ENCODE measurements around the gene NUCB2.
A peak's percentile ranks its signal among the peaks of the same experiment; 100 is the strongest.
"Not testable (repeated sequence)": the region's sequence is repeated elsewhere in the genome, so short reads cannot be mapped to it uniquely, and the experiment has no call there.

The NUCB2 gene

DNA sequence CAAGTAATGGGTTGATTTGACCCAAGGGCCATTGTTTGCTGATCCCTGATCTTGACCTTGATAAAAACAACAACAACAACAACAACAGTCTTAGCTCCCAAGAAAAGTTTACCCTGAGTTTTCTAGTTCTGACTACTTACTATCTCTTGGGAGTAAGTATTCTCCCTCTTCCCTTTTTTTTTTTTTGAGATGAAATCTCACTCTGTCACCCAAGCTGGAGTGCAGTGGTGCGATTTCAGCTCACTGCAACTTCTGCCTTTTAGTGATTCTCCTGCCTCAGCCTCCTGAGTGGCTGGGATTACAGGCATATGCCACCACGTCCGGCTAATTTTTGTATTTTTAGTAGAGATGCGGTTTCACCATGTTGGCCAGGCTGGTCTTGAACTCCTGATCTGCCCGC is 8.0 kb upstream of the NUCB2 start:
- not testable (repeated sequence) for DNase-seq (ENCODE audit: low read depth in 2 of 2)

DNA sequence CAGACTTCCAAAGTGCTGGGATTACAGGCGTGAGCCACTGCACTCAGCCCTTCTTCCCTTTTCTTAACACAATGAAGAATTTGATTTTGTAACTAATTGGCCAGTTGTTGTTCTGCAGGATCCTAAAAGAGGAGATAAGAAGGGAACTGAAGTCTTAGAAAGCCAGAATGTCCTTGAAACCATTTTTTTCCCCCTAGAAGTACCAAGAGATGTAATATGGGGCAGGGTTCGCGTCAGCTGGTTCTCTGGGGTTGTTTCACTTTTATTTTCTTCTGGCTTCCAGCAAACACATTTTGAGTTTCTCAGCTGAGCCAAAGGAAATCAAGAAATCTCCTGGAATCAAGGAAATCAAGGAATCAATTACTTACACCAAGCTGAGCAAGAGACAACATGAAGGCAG is 7.6 kb upstream of the NUCB2 start:
- no peak for DNase-seq (ENCODE audit: low read depth in 2 of 2)

- no peak for DNase-seq (ENCODE audit: low read depth in 2 of 2)
Observed at GRCh38 chr11:17272801-17273200, 3.7 kb upstream of the NUCB2 start.

GRCh38 chr11:17273211-17273610 is 3.3 kb upstream of the NUCB2 start:
- no peak for DNase-seq (ENCODE audit: low read depth in 2 of 2)

- DNase-seq (ENCODE audit: low read depth in 2 of 2): no peak
Observed at GRCh38 chr11:17273668-17274282, 2.8 kb upstream of the NUCB2 start.

GRCh38 chr11:17275400-17276235 is 921 bp upstream of the NUCB2 start:
- no peak for DNase-seq (ENCODE audit: low read depth in 2 of 2)

- peak; percentile 15 to 24 for DNase-seq (ENCODE audit: low read depth in 2 of 2)
Observed at GRCh38 chr11:17277024-17277584, 565 bp downstream of the NUCB2 start.

GRCh38 chr11:17280494-17281127 is 4.1 kb downstream of the NUCB2 start:
- DNase-seq (ENCODE audit: low read depth in 2 of 2): no peak

DNA sequence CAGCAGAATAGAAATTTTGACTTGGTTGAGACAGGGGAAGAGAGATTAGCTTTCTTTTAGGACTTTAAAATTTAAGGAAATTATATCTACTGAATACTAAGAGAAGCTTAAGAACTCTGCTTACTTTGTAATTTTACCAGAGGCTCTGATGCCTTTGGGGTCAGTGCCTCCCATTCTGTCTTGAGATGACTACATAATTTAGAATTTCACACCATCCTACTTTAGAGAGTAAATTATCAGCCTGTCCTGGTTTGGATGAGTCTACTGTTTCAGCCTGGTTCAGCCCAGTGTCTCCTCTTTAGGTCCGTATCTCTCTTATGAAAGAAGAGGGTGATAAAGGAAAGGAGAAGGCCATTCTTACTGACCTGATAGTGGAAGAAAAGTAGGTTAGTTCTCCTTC is 9.8 kb downstream of the NUCB2 start:
- DNase-seq (ENCODE audit: low read depth in 2 of 2): no peak

DNA sequence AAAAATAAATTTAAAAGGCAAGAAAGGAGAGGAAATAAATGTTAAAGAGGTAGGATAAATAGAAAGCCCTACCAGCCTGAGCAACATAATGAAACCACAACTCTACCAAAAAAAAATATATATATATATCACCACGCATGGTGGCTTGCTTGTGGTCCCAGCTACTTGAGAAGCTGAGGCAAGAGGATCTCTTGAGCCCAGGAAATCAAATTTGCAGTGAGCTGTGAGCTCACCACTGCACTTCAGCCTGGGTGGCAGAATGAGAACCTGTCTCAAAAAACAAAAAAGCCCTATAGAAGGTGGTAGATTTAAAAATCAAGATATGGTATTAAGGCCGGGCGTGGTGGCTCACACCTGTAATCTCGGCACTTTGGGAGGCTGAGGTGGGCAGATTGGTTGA is 10.5 kb downstream of the NUCB2 start:
- DNase-seq (ENCODE audit: low read depth in 2 of 2): no peak

- no peak for DNase-seq (ENCODE audit: low read depth in 2 of 2)
Observed at GRCh38 chr11:17291710-17292109, 15.2 kb downstream of the NUCB2 start.

DNA sequence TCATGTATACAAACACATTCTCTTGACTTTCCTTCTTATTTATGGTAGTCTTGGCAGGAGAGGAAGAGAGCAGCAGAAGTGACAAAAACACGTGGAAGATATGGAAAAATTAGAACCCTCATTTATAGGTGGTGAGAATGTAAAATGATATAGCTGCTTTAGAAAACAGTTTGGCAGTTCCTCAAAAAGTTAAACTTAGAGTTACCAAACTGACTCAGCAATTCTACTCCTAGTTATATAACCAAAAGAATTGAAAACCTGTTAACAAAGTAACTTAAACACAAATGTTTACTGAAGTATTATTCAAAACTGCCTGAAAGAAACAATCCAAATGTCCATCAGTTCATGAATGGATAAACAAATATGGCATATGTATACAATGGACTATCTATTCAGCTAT is 16.8 kb downstream of the NUCB2 start:
- DNase-seq (ENCODE audit: low read depth in 2 of 2): no peak

GRCh38 chr11:17294033-17294432 is 17.5 kb downstream of the NUCB2 start:
- DNase-seq (ENCODE audit: low read depth in 2 of 2): no peak

- no peak for DNase-seq (ENCODE audit: low read depth in 2 of 2)
Observed at GRCh38 chr11:17296852-17297559, 20.5 kb downstream of the NUCB2 start.

GRCh38 chr11:17298302-17298701 is 21.8 kb downstream of the NUCB2 start:
- DNase-seq (ENCODE audit: low read depth in 2 of 2): peak in 1 of 2 experiments; percentile 48

GRCh38 chr11:17300372-17300771 is 23.8 kb downstream of the NUCB2 start:
- no peak for DNase-seq (ENCODE audit: low read depth in 2 of 2)

DNA sequence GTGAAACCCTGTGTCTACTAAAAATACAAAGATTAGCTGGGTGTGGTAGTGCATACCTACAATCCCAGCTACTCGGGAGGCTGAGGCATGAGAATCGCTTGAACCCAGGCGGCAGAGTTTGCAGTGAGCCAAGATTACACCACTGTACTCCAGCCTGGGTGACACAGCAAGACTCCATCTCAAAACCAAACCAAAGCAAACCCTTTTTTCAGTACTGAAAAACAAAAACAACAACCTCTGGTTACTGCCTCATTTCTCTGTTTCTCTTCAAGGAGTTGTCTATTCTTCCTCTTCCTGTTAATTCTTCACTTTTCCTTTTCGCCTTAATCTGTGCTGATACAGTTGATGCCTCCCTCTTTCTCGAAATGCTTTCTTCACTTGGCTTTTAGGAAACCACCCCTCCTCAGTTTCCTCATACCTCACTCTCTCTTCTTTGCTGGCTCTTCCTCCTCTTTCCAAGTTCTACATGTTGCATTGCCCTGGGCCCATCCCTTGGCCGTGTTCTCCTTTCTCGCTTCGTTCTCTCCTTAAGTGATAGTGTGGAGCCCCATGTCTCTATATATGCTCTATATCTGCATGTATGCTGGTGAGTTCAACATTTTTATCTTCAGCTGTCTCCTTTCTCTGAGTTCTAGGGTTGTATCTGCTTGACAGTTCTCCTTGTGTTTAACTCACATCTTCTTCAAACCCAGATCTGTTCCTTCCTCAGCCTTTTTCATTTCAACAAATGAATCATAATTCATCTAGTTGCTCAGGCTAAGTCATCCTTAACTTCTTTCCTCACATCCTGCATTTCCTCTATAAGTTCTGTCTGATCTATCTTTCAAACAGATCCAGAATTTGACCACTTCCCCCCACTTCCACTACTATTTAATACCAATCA is 37.1 kb downstream of the NUCB2 start:
- DNase-seq (ENCODE audit: low read depth in 2 of 2): no peak

DNA sequence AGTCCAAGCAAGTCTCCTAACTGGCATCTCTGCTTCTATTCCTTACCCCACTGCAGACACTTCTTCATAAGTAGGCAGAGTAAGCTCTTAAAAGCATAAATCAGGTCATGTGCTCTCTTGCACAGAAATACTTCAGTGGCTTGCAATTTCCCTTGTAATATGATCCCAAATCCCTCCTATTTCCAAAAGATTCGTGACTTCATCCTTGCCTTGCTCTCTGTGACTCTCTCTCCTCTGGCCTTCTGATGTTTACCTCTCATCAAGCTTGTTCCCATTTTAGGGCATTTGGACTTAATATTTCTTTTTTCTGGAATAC is 37.7 kb downstream of the NUCB2 start:
- DNase-seq (ENCODE audit: low read depth in 2 of 2): no peak

- no peak for DNase-seq (ENCODE audit: low read depth in 2 of 2)
Observed at GRCh38 chr11:17314904-17315426, 38.4 kb downstream of the NUCB2 start.

DNA sequence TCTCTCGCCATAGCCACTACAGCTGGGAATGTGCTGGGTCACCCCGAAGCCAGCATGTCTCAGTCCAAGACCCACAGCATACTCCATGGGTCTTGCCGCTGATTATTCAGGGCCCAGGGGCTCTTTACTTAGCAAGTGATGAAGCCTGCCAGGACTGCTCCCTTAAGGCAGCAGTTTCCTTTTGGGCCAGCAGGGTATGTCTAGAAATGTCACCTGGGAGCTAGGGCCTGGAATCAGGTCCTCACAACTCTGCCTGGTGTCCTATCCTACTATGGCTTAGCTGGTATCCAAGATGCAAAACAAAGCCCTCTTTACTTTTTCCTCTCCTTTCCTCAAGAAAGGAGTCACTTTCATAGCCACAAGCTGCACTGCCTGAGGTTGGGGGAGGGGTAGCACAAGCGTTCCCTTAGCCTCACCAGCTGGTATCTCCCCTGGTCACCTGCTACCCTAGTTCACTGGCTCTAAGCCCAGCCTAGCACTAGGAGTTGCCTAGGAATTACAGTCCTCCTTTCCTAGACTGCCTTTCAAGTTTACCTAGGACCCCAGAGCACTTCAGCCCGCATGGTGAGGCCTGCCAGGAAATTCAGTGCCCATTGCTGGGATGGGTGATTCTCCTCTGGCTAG is 52.4 kb downstream of the NUCB2 start:
- DNase-seq (ENCODE audit: low read depth in 2 of 2): no peak

All from stimulated activated CD4-positive, alpha-beta T cell treated with anti-CD3 and anti-CD28 coated beads, Interleukin-12 subunit alpha, Interleukin-12 subunit beta, amount 100 ng/mL, for 24 hours (primary cell).